ENCODE results near the gene ATRNL1. TPM values are rescaled to one million over a fixed set of nuclear protein-coding genes. Genes with fewer than 3 reads are reported as not detected.

ATRNL1 gene
- polyA plus RNA-seq, 1 experiment, result 0.20 TPM

- Histone ChIP-seq H3K27ac (ENCODE audit: low read depth, low read length) (no peak overlapping the region), H3K27me3 (ENCODE audit: control insufficient read depth, insufficient read depth, low read length) (no peaks in the 10 kb centered on the region), H3K9me3 (ENCODE audit: control insufficient read depth, insufficient read depth, low read length) (no peaks in the 10 kb centered on the region), H3K4me3 (ENCODE audit: low read depth, low read length) (no peak overlapping the region)
- POLR2A ChIA-PET, result no interaction called here
- no peak for TF ChIP-seq CTCF (IDR thresholded peaks at IDR 0.05; ENCODE audit: low read depth, low read length)
- CTCF ChIA-PET, result no interaction called here
- no peak for DNase-seq (ENCODE audit: low read depth, low spot score)
Observed at GRCh38 chr10:115046686-115047236, 46.4 kb upstream of the ATRNL1 start.

GRCh38 chr10:115047705-115048104, 45.5 kb upstream of the ATRNL1 start:
- CTCF ChIA-PET, result no interaction called here
- no peak for DNase-seq (ENCODE audit: low read depth, low spot score)
- no peak for TF ChIP-seq CTCF (IDR thresholded peaks at IDR 0.05; ENCODE audit: low read depth, low read length)

GRCh38 chr10:115049318-115049717, 43.8 kb upstream of the ATRNL1 start:
- H3K27me3 ChIP-seq (ENCODE audit: control insufficient read depth, insufficient read depth, low read length), result no peaks in the 10 kb centered on the region
- no peak overlapping the region for H3K4me3 ChIP-seq (ENCODE audit: low read depth, low read length)
- POLR2A ChIA-PET, result interaction anchor here (0.6 kb wide), 1 partner anchor 11 kb away, joined by 3 read pairs; no protein-coding TSS in a partner anchor
- no peak for DNase-seq (ENCODE audit: low read depth, low spot score)
- H3K27ac ChIP-seq (ENCODE audit: low read depth, low read length), result no peak overlapping the region
- CTCF ChIA-PET, result interaction anchor here (0.5 to 1.9 kb wide), 5 partner anchors 17 to 745 kb away, joined by 3 to 7 read pairs (median 5); no protein-coding TSS in a partner anchor
- 0 out of 2 replicates have a peak, but pooled peaks have one; percentile 9 for TF ChIP-seq CTCF (IDR thresholded peaks at IDR 0.05; ENCODE audit: low read depth, low read length)
- H3K9me3 ChIP-seq (ENCODE audit: control insufficient read depth, insufficient read depth, low read length), result no peaks in the 10 kb centered on the region

More at GRCh38 chr10:115047705-115048104, 45.5 kb upstream of the ATRNL1 start:
- no peak overlapping the region for H3K27ac ChIP-seq (ENCODE audit: low read depth, low read length)
- no peaks in the 10 kb centered on the region for H3K27me3 ChIP-seq (ENCODE audit: control insufficient read depth, insufficient read depth, low read length)
- H3K4me3 ChIP-seq (ENCODE audit: low read depth, low read length), result no peak overlapping the region
- POLR2A ChIA-PET, result no interaction called here
- H3K9me3 ChIP-seq (ENCODE audit: control insufficient read depth, insufficient read depth, low read length), result no peaks in the 10 kb centered on the region

GRCh38 chr10:115049960-115050359, 43.2 kb upstream of the ATRNL1 start:
- ChIA-PET POLR2A (no interaction called here), CTCF (interaction anchor here (0.6 to 1.9 kb wide), 4 partner anchors 16 to 173 kb away, joined by 3 to 7 read pairs (median 4); no protein-coding TSS in a partner anchor)
- H3K4me3 ChIP-seq (ENCODE audit: low read depth, low read length), result no peak overlapping the region
- H3K27ac ChIP-seq (ENCODE audit: low read depth, low read length), result no peak overlapping the region
- no peaks in the 10 kb centered on the region for H3K9me3 ChIP-seq (ENCODE audit: control insufficient read depth, insufficient read depth, low read length)
- no peaks in the 10 kb centered on the region for H3K27me3 ChIP-seq (ENCODE audit: control insufficient read depth, insufficient read depth, low read length)
- DNase-seq (ENCODE audit: low read depth, low spot score), result no peak
- no peak for TF ChIP-seq CTCF (IDR thresholded peaks at IDR 0.05; ENCODE audit: low read depth, low read length)

- ChIA-PET POLR2A (no interaction called here), CTCF (interaction anchor here (0.7 to 1.9 kb wide), 3 partner anchors 16 to 174 kb away, joined by 3 to 7 read pairs (median 5); no protein-coding TSS in a partner anchor)
- Histone ChIP-seq H3K27me3 (ENCODE audit: control insufficient read depth, insufficient read depth, low read length) (no peaks in the 10 kb centered on the region), H3K4me3 (ENCODE audit: low read depth, low read length) (no peak overlapping the region), H3K9me3 (ENCODE audit: control insufficient read depth, insufficient read depth, low read length) (no peaks in the 10 kb centered on the region), H3K27ac (ENCODE audit: low read depth, low read length) (no peak overlapping the region)
- no peak for DNase-seq (ENCODE audit: low read depth, low spot score)
- no peak for TF ChIP-seq CTCF (IDR thresholded peaks at IDR 0.05; ENCODE audit: low read depth, low read length)
Observed at GRCh38 chr10:115050375-115051010, 42.7 kb upstream of the ATRNL1 start.

Data from AG04450 (cell line).